H1 (cell line): ENCODE data around the gene ACOD1.

Source experiments
- CTBP2 ChIP-seq: IDR thresholded peaks from 2 replicates; pipeline ENCODE4 v1.7.0; 2011; ENCODE audit warnings: borderline replicate concordance, mild to moderate bottlenecking, moderate library complexity, mixed read lengths, low read length; ENCODE audit not compliant: insufficient read depth, insufficient read length
- EP300 ChIP-seq, 2 experiments: IDR thresholded peaks; 1 replicate in 1 of 2; 2 replicates in 1 of 2; pipeline ENCODE4 v1.6.1; 2011 to 2012; ENCODE audit warnings: low read depth in 2 of 2, low read length in 2 of 2, mild to moderate bottlenecking in 2 of 2, borderline replicate concordance in 1 of 2, inconsistent platforms in 1 of 2, moderate library complexity in 1 of 2
- JUND ChIP-seq: IDR thresholded peaks from 2 replicates; pipeline ENCODE4 v1.6.1; 2011; ENCODE audit warnings: mild to moderate bottlenecking, improper control_type of control experiment, low read length
- POLR2A ChIP-seq, 2 experiments: IDR thresholded peaks; 1 replicate in 1 of 2; 2 replicates in 1 of 2; pipeline ENCODE4 v1.6.1; 2011; ENCODE audit warnings: low read depth in 2 of 2, low read length in 2 of 2, mild to moderate bottlenecking in 2 of 2; ENCODE audit errors: control extremely low read depth in 1 of 2
- POLR2AphosphoS5 ChIP-seq: IDR thresholded peaks from 2 replicates; pipeline ENCODE4 v1.6.1; 2011; ENCODE audit warnings: low read depth, low read length
- TAF7 ChIP-seq: optimal IDR thresholded peaks from 2 replicates; pipeline ENCODE3; 2011; ENCODE audit warnings: low read depth, mild to moderate bottlenecking, inconsistent platforms, low read length, moderate library complexity, borderline replicate concordance
- TEAD4 ChIP-seq: IDR thresholded peaks from 2 replicates; pipeline ENCODE4 v1.6.1; 2012; ENCODE audit warnings: low read depth, low read length, inconsistent platforms, mixed read lengths
- TF ChIP-seq, protein P1 (sequence below), 3 experiments: IDR thresholded peaks; 1 replicate in 2 of 3; 2 replicates in 1 of 3; pipeline versions ENCODE4 v1.5.1 to v1.6.1; 2011; ENCODE audit warnings: low read length in 3 of 3, mild to moderate bottlenecking in 3 of 3, inconsistent platforms in 2 of 3, low read depth in 1 of 3, moderate library complexity in 1 of 3; ENCODE audit not compliant: insufficient read depth in 1 of 3; ENCODE audit errors: control extremely low read depth in 1 of 3

DNA sequence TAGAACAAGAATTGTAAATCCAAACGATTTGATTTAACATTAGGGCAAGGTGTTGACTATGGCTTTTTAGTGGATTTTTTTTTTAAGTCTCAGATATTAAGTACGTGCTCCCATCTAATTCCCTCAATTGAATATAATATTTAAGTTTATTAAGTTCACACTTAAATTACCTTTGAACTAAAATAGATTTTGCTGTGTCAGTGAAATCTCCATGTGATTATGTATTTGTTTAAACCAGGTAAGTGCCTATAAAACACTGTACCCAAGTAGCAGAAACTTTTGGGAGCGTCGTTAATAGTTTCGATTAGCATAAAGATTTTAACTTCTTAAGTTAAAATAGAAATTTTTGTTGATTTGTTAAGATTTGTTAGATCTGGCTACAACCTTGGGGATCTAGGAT is 45.2 kb downstream of the ACOD1 start:
- TF ChIP-seq EP300 (IDR thresholded peaks at IDR 0.05; ENCODE audit: borderline replicate concordance in 1 of 2, low read depth in 2 of 2, low read length in 2 of 2) (no peak), TAF7 (no peak), POLR2AphosphoS5 (no peak), POLR2A (IDR thresholded peaks at IDR 0.05; ENCODE audit: control extremely low read depth in 1 of 2, low read depth in 2 of 2, low read length in 2 of 2) (no peak), JUND (no peak), CTBP2 (no peak), TEAD4 (no peak)
- TF ChIP-seq, protein P1, sequence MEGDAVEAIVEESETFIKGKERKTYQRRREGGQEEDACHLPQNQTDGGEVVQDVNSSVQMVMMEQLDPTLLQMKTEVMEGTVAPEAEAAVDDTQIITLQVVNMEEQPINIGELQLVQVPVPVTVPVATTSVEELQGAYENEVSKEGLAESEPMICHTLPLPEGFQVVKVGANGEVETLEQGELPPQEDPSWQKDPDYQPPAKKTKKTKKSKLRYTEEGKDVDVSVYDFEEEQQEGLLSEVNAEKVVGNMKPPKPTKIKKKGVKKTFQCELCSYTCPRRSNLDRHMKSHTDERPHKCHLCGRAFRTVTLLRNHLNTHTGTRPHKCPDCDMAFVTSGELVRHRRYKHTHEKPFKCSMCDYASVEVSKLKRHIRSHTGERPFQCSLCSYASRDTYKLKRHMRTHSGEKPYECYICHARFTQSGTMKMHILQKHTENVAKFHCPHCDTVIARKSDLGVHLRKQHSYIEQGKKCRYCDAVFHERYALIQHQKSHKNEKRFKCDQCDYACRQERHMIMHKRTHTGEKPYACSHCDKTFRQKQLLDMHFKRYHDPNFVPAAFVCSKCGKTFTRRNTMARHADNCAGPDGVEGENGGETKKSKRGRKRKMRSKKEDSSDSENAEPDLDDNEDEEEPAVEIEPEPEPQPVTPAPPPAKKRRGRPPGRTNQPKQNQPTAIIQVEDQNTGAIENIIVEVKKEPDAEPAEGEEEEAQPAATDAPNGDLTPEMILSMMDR (IDR thresholded peaks at IDR 0.05; ENCODE audit: control extremely low read depth in 1 of 3, insufficient read depth in 1 of 3, low read depth in 1 of 3, low read length in 3 of 3): no peak
